NT2/D1 (cell line): Measurements from ENCODE around the gene CSF1R.

Experiments used
- DNase-seq: peaks from one replicate; pipeline ENCODE4 v3.0.0-alpha.2; 2011; ENCODE audit warnings: low read depth, low spot score
- H3K27me3 ChIP-seq: 2 replicates; pipeline ENCODE4 v1.6.0; 2011; ENCODE audit warnings: mild to moderate bottlenecking; ENCODE audit not compliant: insufficient read length, insufficient read depth
- H3K36me3 ChIP-seq: 2 replicates; pipeline ENCODE4 v1.6.1; 2011; ENCODE audit warnings: mild to moderate bottlenecking, low read length, mixed read lengths; ENCODE audit not compliant: insufficient read depth, insufficient read length
- H3K4me1 ChIP-seq: 2 replicates; pipeline ENCODE4 v1.5.1; 2011; ENCODE audit not compliant: insufficient read depth, insufficient read length
- H3K4me3 ChIP-seq: 2 replicates; pipeline ENCODE4 v1.5.1; 2011; ENCODE audit warnings: low read depth; ENCODE audit not compliant: insufficient read length
- H3K9ac ChIP-seq: 2 replicates; pipeline ENCODE4 v1.6.0; 2011; ENCODE audit warnings: low read depth; ENCODE audit not compliant: insufficient read length
- H3K9me3 ChIP-seq: 2 replicates; pipeline ENCODE4 v1.5.1; 2011; ENCODE audit warnings: mild to moderate bottlenecking, low read length; ENCODE audit not compliant: insufficient read depth
- SUZ12 ChIP-seq: IDR thresholded peaks from 2 replicates; pipeline ENCODE4 v1.6.1; 2011; ENCODE audit not compliant: insufficient read length, insufficient read depth; ENCODE audit errors: extremely low read depth
- YY1 ChIP-seq: IDR thresholded peaks from 2 replicates; pipeline ENCODE4 v1.6.1; 2011; ENCODE audit not compliant: insufficient read length, insufficient read depth
- ZNF274 ChIP-seq: IDR thresholded peaks from 2 replicates; pipeline ENCODE4 v1.6.1; 2011; ENCODE audit warnings: mild to moderate bottlenecking, low read depth, low read length

The CSF1R gene

GRCh38 chr5:150059623-150060022 lies 26.7 kb downstream of the CSF1R start:
- no peaks in the 10 kb centered on the region for H3K27me3 ChIP-seq

DNA sequence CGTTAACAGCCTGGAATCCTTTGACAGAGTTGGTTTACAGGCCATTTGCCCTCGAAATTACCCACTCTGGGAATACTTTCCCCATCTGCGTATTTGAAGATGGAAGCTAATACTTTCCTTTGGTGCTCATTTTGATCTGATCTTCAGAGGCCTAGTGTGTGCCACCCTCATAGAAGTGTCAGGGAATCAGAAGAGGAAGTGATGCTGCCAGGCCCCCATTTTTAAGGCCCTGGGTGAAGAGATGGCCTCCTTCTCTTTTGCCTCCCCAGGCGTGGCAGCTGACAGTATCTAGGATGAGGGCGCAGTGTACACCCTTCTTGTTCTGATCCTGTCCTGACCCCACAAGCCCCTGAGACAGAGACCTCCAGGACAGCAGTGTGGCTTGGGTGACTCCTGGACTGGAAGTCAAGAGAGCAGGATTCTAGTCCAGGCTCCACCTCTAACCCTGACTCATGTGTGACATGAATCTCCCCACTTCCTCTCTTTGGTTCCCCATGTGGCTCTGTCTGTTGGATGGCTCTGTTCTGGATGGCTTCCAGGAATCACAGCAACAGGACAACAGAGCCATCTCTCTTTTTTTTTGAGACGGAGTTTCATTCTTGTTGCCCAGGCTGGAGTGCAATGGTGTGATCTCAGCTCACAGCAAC lies 27.8 kb downstream of the CSF1R start:
- no peaks in the 10 kb centered on the region for H3K4me1 ChIP-seq
- H3K36me3 ChIP-seq: peaks cover 26% of the 10 kb centered on the region
- TF ChIP-seq SUZ12: no peak
- TF ChIP-seq YY1: no peak
- no peak overlapping the region for H3K9ac ChIP-seq
- no peaks in the 10 kb centered on the region for H3K27me3 ChIP-seq
- DNase-seq: no peak
- no peak overlapping the region for H3K4me3 ChIP-seq
- H3K9me3 ChIP-seq: no peaks in the 10 kb centered on the region

More at GRCh38 chr5:150059623-150060022, 26.7 kb downstream of the CSF1R start:
- Histone ChIP-seq H3K9ac (no peak overlapping the region), H3K9me3 (no peaks in the 10 kb centered on the region), H3K4me3 (no peak overlapping the region), H3K4me1 (no peaks in the 10 kb centered on the region), H3K36me3 (peaks cover 16% of the 10 kb centered on the region)
- DNase-seq: no peak
- TF ChIP-seq YY1 (no peak), ZNF274 (no peak)

GRCh38 chr5:150057996-150058395 lies 28.4 kb downstream of the CSF1R start:
- H3K4me3 ChIP-seq: no peak overlapping the region

DNA sequence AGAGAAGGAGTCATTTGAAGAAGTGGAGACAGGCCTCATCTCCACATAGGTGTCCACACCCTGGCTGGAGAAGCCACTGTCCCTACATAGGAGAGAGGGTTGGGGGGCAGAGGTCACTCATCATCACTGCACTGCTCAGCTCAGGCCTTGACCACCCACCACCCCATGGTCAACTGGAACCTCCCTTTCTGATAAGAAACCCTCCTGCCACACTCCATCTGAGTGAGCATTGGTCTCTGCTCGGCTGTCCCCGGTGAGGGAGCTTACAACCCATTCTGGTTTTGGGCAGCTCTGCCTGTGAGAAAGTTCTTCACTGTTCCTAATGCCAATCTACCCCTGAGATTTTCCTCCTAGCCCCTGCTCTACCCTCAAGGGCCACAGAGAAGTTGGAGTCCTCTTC lies 28.8 kb downstream of the CSF1R start:
- no peaks in the 10 kb centered on the region for H3K4me1 ChIP-seq
- no peak for DNase-seq
- no peak for TF ChIP-seq YY1
- TF ChIP-seq ZNF274: no peak
- no peak for TF ChIP-seq SUZ12
- no peak overlapping the region for H3K4me3 ChIP-seq
- no peaks in the 10 kb centered on the region for H3K27me3 ChIP-seq
- H3K9ac ChIP-seq: no peak overlapping the region
- peaks cover 37% of the 10 kb centered on the region for H3K36me3 ChIP-seq
- no peaks in the 10 kb centered on the region for H3K9me3 ChIP-seq

More at GRCh38 chr5:150057996-150058395, 28.4 kb downstream of the CSF1R start:
- Histone ChIP-seq H3K36me3 (peaks cover 32% of the 10 kb centered on the region), H3K4me1 (no peaks in the 10 kb centered on the region), H3K9me3 (no peaks in the 10 kb centered on the region), H3K9ac (no peak overlapping the region), H3K27me3 (no peaks in the 10 kb centered on the region)
- TF ChIP-seq YY1 (no peak), ZNF274 (no peak)
- peak; percentile 22 for DNase-seq

GRCh38 chr5:150057052-150057451 lies 29.3 kb downstream of the CSF1R start:
- no peak for DNase-seq
- TF ChIP-seq YY1 (no peak), SUZ12 (no peak), ZNF274 (no peak)
- no peaks in the 10 kb centered on the region for H3K9me3 ChIP-seq
- H3K36me3 ChIP-seq: peaks cover 42% of the 10 kb centered on the region
- H3K27me3 ChIP-seq: no peaks in the 10 kb centered on the region
- no peak overlapping the region for H3K9ac ChIP-seq
- H3K4me1 ChIP-seq: no peaks in the 10 kb centered on the region
- H3K4me3 ChIP-seq: no peak overlapping the region

DNA sequence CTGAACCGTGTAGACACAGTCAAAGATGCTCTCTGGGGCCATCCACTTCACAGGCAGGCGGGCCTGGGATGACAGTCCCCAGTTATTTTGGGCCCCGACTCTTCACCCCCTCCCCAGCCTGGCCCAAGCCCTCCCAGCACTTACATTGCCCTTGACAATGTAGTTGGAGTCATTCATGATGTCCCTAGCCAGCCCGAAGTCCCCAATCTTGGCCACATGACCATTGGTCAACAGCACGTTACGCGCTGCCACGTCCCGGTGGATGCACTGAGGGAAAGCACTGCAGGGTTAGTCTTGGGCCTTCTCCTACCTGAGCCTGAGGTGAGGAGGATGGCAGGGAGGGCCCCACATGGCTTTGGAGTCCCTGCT lies 30.3 kb downstream of the CSF1R start:
- H3K36me3 ChIP-seq: peaks cover 52% of the 10 kb centered on the region
- no peaks in the 10 kb centered on the region for H3K9me3 ChIP-seq
- DNase-seq: no peak
- no peak for TF ChIP-seq ZNF274
- TF ChIP-seq SUZ12: no peak
- no peak for TF ChIP-seq YY1
- no peak overlapping the region for H3K9ac ChIP-seq
- H3K4me1 ChIP-seq: no peaks in the 10 kb centered on the region
- no peaks in the 10 kb centered on the region for H3K27me3 ChIP-seq
- H3K4me3 ChIP-seq: no peak overlapping the region

GRCh38 chr5:150055326-150056074 lies 30.9 kb downstream of the CSF1R start:
- Histone ChIP-seq H3K4me3 (no peak overlapping the region), H3K9me3 (no peaks in the 10 kb centered on the region), H3K4me1 (no peaks in the 10 kb centered on the region), H3K9ac (no peak overlapping the region), H3K36me3 (peaks cover 57% of the 10 kb centered on the region), H3K27me3 (no peaks in the 10 kb centered on the region)
- no peak for DNase-seq
- TF ChIP-seq ZNF274 (no peak), YY1 (no peak), SUZ12 (no peak)
